GM21528 (cell line): ENCODE measurements around the gene GGA1.

Experiments used
- ATAC-seq: cut with Tn5 transposase; IDR thresholded peaks from one replicate; pipeline ENCODE4 v1.9.1; 2021; ENCODE audit warnings: mild to moderate bottlenecking, moderate library complexity; ENCODE audit not compliant: unreplicated experiment, low FRiP score

GGA1 gene

GRCh38 chr22:37627121-37627520 is 18.5 kb downstream of the GGA1 start:
- no peak for ATAC-seq

DNA sequence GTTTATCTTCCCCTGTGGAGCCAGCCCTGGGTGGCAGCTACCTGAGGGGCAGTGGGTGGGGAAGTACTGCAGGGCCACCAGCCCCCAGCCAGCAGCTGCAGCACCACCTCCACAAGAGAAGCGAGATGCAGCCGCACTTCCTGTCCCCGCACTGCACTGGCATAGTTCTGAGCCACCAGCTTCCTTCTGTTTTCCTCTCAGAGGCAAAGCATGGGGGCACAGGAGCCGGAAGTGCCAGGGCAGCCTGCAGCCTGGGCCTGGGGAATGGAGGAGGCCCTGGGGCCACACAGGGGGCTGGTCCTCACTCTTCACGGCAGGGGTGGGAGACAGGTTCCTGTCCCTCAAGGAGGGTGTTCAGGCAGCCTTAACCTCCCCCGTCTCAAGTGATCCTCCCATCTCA is 18.9 kb downstream of the GGA1 start:
- no peak for ATAC-seq

DNA sequence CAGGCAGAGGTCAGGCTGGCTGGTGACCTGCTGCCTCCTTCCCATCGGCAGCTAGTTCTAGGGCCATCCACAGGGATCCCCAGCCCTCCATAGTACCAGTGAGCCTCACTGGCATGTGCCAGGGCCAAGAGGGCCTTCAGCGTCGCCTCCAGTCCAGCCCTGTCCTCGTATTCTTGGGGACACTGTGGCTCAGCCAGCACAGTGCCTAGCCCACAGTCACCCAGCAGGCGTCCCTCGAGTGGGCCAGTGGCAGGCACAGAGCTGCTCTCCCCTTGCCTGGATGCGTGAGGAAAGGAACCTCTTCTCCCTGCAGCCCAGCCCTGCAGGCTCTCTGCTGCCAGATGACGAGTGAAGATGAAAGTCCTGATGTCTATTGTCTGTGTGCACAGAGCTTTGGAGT is 20.2 kb downstream of the GGA1 start:
- ATAC-seq: no peak

DNA sequence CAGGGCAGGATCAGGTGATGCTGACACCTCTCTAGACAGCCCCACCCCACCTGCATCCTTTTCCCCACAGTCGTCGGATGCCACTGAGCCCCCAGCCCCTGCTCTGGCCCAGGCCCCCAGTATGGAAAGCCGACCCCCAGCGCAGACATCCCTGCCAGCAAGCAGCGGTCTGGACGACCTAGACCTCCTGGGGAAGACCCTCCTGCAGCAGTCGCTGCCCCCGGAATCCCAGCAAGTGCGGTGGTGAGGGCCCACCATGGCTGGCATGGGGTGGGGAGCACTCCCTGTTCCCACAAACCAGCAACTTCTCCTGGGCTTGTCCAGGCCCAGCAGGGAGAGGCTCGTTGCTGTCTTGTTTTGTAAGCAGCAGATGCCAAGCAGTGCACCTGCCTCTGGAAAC is 21.3 kb downstream of the GGA1 start:
- no peak for ATAC-seq

DNA sequence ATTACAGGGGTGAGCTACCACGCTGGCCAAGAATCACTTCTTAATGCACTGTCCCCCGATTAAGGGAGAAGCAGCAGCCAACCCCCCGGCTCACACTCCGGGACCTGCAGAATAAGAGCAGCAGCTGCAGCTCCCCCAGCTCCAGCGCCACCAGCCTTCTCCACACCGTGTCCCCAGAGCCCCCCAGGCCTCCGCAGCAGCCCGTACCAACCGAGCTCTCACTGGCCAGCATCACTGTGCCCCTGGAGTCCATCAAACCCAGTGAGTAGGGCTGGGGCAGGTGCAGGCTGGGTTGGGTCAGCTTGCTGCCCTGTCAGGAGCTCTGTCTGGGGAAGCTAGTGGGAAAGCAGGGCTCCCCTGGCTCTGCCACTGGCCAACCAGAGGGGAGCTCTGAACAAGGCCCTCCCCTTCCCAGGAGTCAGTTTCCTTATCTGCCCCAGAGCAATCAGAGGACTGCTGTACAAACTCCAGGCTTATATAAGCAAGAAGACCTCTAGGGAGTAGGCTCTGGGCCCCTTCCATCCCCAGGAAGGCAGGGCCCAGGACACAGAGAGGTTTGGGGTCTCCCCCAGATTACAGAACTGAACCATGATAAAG is 22.3 kb downstream of the GGA1 start:
- no peak for ATAC-seq

GRCh38 chr22:37631448-37632173 is 23.0 kb downstream of the GGA1 start:
- ATAC-seq: no peak

- ATAC-seq: no peak
Measured at GRCh38 chr22:37632174-37633088, 23.8 kb downstream of the GGA1 start.

GRCh38 chr22:37633089-37633624 is 24.5 kb downstream of the GGA1 start:
- ATAC-seq: no peak

GRCh38 chr22:37633625-37634416 is 25.2 kb downstream of the GGA1 start:
- ATAC-seq: no peak

DNA sequence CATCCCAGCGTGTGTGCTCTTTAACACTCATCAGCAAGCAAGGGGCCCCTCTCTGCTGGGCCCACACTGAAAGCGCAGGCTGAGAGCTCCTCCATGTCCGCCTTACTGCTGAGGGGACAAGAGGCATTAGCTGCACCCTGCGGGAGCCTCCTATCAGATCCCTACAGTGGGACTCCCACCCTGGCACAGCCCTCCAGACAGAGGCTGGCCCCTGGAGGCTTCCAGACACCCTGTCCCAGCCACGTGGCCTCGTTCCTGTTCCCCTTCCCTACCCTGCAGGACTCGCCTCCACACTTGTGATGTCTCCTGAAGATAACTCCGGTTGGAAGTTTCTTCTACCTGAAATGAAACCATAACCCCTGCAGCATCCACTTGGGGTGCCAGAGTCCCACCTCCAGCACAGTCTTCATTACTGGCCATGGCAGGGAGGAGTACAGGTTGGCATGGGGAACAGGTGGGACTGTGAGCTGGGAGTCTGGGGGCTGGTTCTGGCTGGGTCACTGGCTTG is 25.8 kb downstream of the GGA1 start:
- no peak for ATAC-seq

DNA sequence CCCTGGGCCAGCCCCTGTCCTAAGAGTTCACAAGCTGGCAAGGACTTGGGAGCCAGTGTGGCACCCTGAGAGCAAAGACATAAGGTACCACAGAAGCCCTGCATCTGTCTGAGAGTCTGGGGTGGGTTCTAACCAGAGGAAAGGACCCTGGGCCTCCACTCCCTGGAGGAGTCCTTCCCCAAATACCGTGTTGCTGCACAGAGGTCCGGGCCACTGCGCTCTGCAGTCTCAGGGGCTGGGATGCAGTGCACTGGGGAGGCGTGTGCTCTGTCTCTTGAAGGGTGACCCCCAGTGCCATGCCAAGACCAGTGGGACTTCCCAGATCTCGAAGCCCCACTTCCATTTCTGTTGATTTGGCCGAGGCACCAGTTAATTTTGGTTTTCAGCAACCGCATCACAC is 26.5 kb downstream of the GGA1 start:
- no peak for ATAC-seq

DNA sequence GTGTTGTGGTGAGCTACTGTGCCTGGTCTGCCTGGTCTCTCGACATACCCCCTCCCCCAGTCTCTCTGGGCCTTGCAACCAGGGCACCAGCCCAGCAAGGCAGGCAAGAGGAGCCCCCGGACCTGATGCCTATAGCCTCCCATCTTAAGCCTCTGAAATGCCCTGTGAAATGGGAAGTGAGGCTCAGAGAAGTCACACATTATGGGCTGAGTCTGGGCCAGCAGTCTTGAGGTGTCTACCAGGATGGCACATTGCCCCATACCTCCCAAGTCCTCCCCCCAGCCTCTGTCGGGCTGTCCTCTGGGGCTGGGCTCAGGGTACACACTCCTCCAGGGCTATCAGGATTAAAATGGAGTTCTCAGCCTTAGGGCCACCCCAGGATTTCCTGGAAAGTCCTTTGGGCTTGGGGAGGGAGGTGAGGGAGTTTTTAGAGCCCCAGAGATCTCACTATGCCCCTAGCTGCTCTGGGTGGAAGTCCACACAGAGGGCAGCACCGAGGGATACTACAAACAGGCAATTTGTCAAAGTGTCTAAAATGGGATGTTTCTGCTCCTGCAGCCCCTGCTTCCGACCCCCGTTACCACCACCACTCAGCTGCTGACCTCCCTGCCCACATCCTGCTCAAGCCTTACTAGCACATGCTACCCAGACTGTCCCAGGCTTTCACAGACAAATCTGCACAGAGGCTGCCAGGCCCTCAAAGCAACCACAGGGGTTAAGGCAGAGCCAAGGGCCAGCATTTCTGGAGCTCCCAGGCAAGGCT is 27.7 kb downstream of the GGA1 start:
- ATAC-seq: no peak

GRCh38 chr22:37636949-37637273 is 28.3 kb downstream of the GGA1 start:
- no peak for ATAC-seq

DNA sequence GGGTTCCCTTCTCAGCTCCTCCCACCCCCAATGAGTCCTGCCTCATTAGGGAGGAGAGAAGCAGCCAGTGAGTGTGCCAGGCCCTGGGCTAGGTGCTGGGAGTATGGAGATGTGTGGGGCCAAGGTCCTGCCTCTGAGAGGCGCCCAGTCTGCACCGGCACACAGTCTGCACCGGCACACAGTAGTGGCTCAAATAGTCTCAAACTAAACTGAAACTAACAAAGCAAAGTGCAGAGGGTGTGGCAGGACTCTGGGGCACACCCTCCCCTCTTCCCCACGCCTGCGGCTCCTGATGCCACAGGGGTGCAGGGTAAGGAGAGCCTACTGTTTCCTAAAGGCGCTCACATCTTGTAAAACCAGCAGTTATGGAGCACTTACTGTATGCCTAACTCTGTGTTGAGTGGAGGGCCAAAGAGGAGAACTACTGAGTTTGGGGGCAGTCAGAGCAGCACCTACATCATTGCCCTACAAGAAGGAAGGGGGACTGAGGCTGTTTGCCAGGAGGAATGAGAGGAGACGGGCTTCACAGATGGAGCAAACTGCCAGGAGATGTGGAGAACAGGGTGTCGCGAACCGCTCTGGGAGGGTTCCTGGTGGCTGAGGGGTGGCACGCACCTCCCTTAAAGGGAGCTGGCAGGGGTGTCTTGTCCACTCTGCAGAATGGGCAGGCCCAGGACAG is 29.9 kb downstream of the GGA1 start:
- no peak for ATAC-seq

- no peak for ATAC-seq
Measured at GRCh38 chr22:37639070-37639760, 30.6 kb downstream of the GGA1 start, which contains the start of gene SH3BP1. Gene SH3BP1 (plus strand): TSS chr22:37639669. CDS start chr22:37639788, 119 bp downstream.

DNA sequence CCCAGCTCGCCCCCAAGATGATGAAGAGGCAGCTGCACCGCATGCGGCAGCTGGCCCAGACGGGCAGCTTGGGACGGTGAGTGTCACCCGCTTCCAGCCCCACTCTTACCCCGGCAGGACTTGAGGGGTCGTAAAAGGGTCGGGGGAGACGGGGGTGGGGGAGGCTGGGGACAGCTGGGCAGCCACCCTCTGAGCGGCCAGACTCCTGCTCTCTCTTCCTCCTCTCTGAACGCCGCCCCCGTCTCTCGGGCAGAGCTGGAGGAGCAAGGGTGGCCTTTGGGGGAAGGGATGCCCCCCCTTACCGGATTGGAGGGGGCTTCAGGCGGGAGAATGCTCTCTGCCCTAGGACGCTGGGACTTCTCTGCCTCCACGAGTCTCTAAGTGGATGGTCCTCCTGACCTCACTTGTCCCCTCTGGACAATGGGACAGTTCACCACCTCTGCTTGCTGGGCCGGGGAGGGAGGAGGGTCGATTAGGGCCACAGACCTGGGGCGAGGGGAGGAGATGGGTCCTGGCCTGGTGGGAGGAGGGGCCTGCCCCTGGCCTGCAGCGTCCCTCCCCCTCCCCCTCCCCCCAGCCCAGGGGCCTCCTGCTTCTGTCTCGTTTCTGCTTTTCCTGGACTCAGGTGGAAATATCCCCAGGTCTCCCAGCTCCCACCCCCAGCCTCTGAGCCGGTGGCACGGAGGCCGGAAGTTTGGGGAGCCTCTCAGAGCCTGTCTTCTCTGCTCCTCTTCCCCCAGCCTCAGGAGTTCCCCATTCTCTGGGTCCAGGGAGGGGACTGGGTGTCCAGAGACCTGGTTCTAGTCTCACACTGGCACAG is 31.3 kb downstream of the GGA1 start:
- ATAC-seq: no peak
